Nucleus accumbens (tissue), 56 donors: ENCODE data around the gene SMU1.
A peak's percentile ranks its signal among the peaks of the same experiment; 100 is the strongest.
"Not testable (repeated sequence)": the region's sequence is repeated elsewhere in the genome, so short reads cannot be mapped to it uniquely, and the experiment has no call there.

Experiments
- DNase-seq, 56 donors: peaks; one replicate each; lab custom pipeline; 2025; lab: John Stamatoyannopoulos, UW

SMU1 gene

DNA sequence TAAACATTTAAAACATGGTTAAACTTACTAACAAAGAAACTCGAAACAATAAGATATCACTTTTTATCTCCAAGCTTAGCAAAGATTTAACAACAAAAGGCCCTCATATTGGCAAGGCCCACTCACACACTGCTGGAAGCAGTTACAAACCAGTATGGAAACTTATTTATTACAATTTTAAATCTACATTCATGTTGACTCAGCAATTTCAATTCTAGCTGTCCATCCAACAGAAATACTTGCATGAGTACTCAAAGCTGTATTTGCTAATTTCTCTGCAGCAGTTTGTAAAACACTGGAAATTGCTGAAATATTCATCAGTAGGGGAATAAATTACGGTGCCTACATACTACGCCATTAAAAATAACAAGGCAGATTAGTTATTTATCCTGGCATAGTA, 54.2 kb downstream of the SMU1 start:
- no peak for DNase-seq

DNA sequence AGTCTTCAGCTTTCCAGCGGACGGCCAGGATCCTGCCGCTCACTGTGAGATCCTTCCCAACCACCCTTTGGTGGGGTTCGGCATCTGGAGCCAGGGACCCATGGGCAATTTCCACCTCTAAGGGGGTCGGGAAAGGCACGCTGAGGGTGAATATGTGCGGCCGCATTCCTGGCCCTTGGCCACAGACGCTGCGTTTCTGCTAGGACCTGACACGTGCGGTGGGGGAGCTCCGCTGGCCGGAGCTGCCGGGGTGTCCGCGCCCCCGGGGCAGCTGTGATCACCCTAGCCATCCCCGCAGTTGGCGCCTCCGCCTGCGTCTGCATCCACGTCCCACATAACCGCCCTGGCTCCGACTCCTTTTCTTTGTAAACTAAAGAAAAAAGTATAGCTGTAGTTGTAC, 56.7 kb downstream of the SMU1 start:
- no peak for DNase-seq

DNA sequence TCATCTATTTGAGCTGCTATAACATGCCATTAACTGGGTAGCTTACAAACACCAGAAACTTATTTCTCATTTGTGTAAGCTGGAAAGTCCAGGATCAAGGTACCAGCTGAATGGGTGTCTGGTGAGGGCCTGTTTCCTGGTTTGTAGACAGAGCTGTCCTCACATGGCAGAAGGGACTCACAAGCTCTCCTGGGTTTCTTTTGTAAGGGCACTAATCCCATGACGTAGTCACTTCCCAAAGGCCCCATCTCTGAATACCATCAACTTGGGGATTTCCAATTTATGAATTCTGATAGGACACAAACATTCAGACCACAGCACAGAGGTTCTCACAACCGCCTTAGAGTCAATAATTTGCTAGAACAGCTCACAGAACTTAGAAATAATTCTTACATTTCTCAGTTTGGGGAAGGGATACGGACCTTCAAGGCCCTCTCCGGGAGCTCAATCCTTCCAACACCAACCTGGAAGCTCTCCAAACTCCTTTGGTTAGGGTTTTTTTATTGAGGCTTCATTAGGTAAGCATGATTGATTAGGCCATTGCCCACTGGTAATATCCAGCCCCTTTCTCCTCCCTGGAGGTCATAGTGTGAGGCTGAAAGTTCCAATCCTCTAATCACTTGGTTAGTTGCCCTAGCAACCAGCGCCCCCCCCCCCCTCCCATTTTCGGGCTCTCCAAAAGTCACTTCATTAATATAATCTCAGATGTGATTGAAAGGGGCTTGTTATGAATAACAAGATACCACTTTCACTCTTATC, 59.0 kb downstream of the SMU1 start:
- no peak for DNase-seq

DNA sequence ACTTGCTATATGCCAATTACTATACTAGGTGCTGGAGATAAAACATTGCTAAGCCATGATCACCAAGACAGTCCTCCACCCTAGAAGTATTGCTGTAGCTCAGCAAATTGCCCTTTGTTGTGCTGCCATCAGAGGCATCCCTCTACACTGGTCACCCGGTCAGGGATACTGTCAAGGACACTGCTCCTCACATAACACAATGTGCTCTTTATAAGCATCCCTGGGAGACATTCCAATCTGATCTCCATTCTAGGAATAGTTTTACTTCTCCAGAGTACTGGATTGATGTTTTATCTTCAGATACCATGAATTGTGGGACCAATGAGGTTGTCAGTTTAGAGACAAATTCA, 61.8 kb downstream of the SMU1 start:
- DNase-seq, result no peak

DNA sequence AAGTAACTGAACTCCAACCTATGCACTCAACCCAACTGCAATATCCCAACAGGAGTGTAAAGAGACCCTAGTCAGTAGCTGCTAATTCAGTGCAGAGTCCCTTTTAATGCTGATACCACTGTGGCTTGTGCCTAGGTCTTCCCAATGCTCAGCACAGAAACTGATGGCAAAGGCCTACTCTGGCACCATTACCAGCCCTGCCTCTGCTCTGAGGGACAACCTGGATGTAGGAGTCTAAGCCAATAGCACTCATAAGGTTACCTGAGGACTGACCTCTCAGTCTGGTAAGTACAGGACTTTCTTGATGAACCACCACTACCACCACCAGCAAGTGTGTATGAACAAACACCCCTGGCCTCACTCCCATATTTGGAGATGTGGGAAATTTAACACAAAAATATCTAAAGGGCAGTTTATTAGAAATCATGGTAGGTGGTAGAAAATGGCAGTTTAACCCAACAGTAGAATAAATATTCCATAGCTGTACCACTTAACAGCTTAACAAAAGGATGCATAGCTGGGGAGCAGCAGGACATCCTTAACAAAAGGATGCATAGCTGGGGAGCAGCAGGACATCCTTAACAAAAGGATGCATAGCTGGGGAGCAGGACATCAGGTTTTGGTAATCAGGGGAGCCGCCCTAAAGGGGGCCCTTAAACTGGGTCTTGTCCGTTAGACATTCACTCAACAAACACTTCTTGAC, 62.4 kb downstream of the SMU1 start:
- no peak for DNase-seq

DNA sequence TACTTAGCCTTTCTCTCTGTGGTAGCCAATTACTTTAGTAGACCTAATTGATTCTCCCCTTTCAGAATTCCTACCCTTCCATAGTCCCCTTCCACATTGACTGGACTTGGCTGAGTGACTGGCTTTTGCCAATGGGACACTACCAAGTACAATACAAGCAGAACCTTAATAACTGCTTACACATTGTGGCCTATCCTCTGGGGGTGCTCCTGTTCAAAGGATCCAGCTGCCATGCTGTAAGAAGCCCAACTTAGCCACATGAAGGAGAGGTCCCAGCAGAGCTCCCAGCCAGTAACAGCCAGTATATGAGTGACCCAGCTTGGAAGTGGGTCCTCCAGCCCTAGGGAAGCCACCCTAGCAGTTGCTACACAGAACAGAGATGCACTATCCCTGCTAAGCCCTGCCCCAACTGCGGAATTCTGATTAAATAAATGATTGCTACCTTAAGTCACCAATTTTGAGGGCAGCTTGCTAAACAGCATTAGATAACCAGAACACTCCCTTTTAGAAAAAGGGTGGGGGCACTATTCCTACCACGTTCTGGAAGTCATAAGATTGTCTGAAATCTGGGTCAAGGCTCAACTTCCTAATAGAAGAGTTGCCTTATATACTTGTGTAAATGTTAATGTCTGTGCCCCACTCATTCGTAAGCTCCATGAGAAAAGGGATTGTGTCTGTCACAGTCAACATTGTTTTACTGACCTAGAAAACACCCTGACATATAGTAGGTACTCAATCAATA, 64.0 kb downstream of the SMU1 start:
- DNase-seq, result no peak

DNA sequence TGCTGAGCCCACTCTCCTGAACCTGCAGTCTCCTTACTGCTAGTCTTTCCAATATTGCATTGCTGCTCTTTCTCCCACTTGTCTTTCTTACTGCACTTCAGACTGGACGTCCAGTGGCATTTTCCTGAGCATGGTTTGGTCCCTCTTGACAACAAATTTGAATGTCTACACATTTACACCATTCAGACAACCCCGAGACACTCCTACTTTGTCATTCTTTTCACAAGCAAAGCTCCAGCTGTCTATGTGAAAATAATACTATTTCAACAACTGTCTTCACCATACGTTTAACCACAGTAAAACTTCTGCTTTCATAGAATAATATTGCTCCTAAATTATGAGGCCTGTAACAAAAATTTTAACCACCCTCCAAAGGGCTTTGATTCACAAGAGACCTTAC, 64.6 kb downstream of the SMU1 start:
- DNase-seq, result no peak

DNA sequence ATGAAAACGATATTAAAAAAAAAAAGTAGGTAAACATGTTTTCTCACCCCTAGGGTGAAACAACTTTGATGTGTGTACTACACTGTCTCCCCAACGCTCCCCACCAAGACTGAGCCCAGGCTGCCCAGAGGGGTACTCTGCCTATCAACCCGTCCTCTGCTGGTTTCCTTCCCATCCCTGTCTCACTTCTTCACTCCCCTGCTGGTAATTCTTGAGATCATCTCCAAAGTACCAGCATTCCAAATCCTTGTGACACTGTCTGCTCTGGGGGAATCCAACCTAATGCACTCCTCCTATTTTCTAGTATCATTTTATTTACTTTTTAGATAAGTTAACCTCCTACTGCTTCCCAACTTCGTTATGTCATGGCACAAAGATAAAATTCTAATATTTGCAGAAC, 68.7 kb downstream of the SMU1 start:
- no peak for DNase-seq

DNA sequence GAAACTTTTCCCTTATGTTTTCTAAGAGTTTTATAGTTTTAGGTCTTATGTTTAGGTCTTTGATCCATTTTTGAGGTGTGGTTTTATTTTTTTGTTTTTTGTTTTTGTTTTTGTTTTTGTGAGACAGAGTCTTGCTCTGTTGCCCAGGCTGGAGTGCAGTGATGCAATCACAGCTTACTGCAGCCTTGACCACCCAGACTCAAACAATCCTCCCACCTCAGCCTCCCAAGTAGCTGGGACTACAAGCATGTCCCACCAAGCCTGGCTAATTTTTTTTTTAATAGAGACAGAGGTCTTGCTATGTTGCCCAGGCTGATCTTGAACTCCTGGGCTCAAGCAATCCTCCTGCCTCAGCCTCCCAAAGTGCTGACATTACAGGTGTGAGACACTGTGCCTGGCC, 71.1 kb downstream of the SMU1 start:
- not testable (repeated sequence) for DNase-seq

DNA sequence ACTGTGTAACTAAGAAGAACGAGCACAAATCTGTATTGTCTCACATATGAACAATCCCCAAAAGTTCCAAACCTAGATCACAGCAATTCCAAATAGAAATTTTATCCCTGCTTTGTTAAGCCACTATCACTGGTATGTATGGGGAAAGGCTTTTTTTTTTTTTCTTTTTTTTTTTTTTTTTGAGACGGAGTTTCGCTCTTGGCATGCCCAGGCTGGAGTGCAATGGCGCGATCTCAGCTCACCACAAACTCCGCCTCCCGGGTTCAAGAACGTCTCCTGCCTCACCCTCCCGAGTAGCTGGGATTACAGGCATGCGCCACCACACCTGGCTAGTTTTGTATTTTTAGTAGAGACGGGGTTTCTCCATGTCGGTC, 75.8 kb downstream of the SMU1 start:
- DNase-seq, result peak in 2 of 56 donors; percentile 24 to 40

DNA sequence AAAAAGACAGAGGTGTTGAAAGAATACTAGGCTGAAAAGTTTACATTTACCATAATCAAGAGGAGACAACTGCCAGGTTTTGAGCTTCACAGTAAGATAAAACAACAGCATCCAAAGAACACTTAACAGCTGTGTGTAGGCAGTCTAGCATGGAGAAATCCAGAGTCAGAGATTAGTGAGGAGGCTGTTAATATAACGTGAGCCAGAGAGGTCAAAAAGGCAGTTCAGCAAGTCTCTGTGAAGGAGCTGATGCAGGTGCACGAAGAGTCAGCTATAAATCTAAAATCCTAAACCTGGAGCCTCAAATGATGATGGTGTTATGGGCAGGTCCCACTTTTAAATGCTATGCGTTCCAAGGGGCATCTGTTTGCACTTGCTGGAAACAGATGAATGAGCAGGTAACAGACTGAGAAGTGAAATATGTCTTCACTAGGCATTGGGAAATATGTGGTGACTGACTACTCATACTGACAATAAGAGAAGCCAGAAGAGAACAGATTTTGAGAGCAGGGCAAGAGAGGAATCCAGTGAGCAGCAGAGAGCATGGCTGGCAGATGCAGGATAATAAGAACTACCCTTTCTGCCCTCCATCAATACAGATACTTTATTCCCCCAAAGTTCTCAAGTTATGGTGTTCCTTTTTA, 83.8 kb downstream of the SMU1 start:
- DNase-seq, result no peak

DNA sequence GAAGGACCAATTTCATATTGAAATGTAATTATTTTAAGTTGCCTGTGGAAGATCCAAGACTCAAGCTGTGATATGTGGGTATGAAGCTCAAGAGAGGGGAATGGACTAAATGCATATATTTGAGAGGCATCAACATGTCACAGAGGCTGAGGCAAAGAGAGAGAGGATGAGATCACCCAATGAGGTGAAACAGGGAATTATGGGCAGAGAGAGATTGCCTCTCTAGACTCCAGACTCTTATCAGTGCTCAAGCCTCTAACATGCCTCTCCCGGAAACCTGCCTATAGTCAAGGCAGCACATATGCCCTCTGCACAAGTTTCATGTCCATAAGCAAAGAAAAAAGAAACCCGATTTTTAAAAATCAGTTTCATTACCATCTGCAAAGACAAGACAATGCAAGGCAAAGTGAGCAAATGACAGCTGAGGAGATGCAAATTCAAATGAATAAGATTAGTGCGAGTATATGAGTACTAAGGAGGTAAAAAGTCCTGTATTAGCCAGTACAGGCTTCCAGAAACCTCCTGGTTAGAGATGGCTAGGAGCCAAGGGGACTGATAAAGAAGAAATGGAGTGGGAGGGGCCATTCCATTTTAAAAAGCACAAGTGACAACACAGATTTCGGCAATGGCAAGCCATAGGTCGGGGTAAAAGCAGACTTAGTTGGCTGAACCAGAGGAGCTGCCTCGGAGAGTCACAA, 84.4 kb downstream of the SMU1 start:
- peak in 1 of 56 donors; percentile 1 for DNase-seq
